BLaER1 (cell line): ENCODE results near the gene NPAS3.

Source experiments
- H3K27ac ChIP-seq: shearing (Covaris generic); formaldehyde crosslinking; 2 replicates; pipeline ENCODE4 v1.8.1; 2022
- H3K27me3 ChIP-seq: shearing (Covaris generic); formaldehyde crosslinking; 2 replicates; pipeline ENCODE4 v1.8.1; 2022
- H3K36me3 ChIP-seq: shearing (Covaris generic); formaldehyde crosslinking; 2 replicates; pipeline ENCODE4 v1.8.1; 2022
- H3K4me1 ChIP-seq: shearing (Covaris generic); formaldehyde crosslinking; 2 replicates; pipeline ENCODE4 v1.8.1; 2022
- H3K4me2 ChIP-seq: shearing (Covaris generic); formaldehyde crosslinking; 2 replicates; pipeline ENCODE4 v1.8.1; 2022
- H3K4me3 ChIP-seq: shearing (Covaris generic); formaldehyde crosslinking; 2 replicates; pipeline ENCODE4 v1.8.1; 2022
- H3K9ac ChIP-seq: shearing (Covaris generic); formaldehyde crosslinking; 2 replicates; pipeline ENCODE4 v1.8.1; 2022
- H3K9me3 ChIP-seq: shearing (Covaris generic); formaldehyde crosslinking; 2 replicates; pipeline ENCODE4 v1.8.1; 2022
- H4K20me1 ChIP-seq: shearing (Covaris generic); formaldehyde crosslinking; 2 replicates; pipeline ENCODE4 v1.8.1; 2022
- Cebpa-rat ChIP-seq: shearing (Covaris generic); IDR thresholded peaks from 2 replicates; pipeline ENCODE4 v1.8.1; 2022

The NPAS3 gene

DNA sequence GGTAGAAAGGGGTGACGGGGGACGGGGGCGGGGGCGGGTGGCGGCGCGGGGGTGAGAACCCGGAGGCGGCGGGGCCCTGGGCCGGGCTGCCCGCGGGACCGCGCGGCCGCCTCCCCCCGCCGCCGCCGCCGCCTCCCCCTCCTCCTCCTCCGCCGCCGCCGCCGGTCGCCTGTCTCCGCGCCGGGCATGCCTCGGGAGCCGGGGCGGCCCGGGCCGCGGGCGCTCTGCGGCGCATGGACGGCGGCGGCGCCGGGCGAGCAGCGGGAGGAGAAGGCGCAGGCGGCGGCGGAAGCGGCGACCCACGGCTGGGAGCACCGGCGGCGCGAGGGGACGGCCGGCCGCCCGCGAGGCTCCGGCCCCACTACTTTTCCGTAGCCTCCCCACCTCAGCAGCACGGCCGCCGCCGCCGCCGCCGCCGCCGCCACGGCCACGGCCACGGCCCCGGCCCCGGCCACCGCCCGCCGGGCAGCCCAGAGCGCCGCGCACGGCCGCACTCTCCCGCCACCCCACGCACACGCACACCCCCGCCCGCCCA is at the start of gene NPAS3:
NPAS3 (plus strand) TSS at position 161 of the 535 bp plus-strand sequence.
- peak within 1 kb of the TSS; percentile 77 for H3K9ac ChIP-seq
- H3K4me1 ChIP-seq: peaks cover 9% of the 10 kb centered on the region
- H3K27ac ChIP-seq: peak within 1 kb of the TSS; percentile 76

DNA sequence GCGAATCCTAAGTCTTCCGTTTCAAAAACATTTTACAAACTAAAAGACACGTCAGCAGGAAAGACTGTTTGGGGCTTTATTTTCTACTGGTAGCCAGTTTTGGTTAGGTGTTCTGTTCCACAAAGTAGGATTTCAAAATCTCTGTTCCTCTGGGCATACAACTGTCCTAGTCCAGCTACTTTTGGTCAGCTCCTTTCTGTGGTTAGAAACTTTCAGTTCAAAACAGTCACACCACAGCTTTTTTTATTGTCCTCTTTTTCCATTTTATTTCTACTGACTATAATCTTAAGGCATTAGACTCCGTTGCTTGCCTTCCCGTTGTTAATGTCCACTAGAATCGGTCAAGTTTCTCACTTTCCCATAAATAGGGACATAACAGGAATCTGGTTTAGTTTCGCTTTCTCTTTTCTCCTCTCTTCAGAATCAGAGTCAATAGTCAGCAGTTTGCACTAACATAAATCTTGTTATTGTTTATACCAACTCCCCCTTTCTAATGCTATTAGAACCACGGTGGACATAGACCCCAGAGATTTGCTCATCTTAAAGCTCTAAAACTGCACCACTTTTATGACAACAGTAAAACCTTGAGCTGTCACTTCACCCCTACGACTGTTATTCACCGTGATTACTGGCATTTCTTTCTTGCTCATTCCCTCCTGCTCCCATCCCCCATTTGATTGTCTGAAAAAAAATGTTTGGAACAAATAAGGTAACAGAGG is 41.5 kb upstream of the NPAS3 start:
- TF ChIP-seq Cebpa-rat: no peak
- no peaks in the 10 kb centered on the region for H3K27me3 ChIP-seq
- H3K36me3 ChIP-seq: no peaks in the 10 kb centered on the region
- no peaks in the 10 kb centered on the region for H4K20me1 ChIP-seq
- H3K4me1 ChIP-seq: no peaks in the 10 kb centered on the region; the same call in 1 of the 2 replicates
- peak overlapping the region; percentile 67 for H3K27ac ChIP-seq
- peak overlapping the region; percentile 55 for H3K4me3 ChIP-seq
- H3K9ac ChIP-seq: peak overlapping the region; percentile 51
- peak overlapping the region; percentile 84 for H3K4me2 ChIP-seq
- no peaks in the 10 kb centered on the region for H3K9me3 ChIP-seq

More for the DNA sequence above, at the start of gene NPAS3:
- H3K4me3 ChIP-seq: peak within 1 kb of the TSS; percentile 71
- H3K36me3 ChIP-seq: no peaks in the 10 kb centered on the region
- TF ChIP-seq Cebpa-rat: no peak
- peak within 1 kb of the TSS; percentile 77 for H3K4me2 ChIP-seq
- H3K27me3 ChIP-seq: peaks cover 78% of the 10 kb centered on the region
- H3K9me3 ChIP-seq: peaks cover 4% of the 10 kb centered on the region
- peaks cover 56% of the 10 kb centered on the region for H4K20me1 ChIP-seq

DNA sequence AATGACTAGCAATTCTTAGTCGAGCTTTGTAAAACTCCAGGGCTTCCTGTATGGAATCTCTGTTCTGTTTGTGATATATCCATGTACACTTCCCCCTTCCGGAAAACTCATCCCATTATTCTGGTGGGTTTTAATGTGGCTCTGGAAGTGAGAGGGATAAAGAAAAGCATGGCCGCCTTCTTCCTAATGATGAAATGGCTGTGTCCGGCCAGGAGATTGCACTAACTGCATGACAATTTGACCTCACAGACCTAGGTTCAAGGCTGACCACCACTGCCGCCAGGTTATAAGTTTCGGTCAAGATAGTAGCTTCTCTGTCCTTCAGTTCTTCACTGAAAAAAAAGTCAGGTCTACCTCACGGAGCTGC is 41.0 kb upstream of the NPAS3 start:
- H3K9ac ChIP-seq: peak overlapping the region; percentile 51; the same call in 1 of the 2 replicates
- H3K4me2 ChIP-seq: peak overlapping the region; percentile 84
- no peaks in the 10 kb centered on the region for H4K20me1 ChIP-seq
- H3K4me3 ChIP-seq: peak overlapping the region; percentile 55
- 0 out of 2 replicates have a peak overlapping the region, but pooled peaks have one; percentile 67 for H3K27ac ChIP-seq
- H3K9me3 ChIP-seq: no peaks in the 10 kb centered on the region
- TF ChIP-seq Cebpa-rat: no peak
- H3K27me3 ChIP-seq: no peaks in the 10 kb centered on the region
- no peaks in the 10 kb centered on the region for H3K36me3 ChIP-seq
- H3K4me1 ChIP-seq: no peaks in the 10 kb centered on the region; the same call in 1 of the 2 replicates

DNA sequence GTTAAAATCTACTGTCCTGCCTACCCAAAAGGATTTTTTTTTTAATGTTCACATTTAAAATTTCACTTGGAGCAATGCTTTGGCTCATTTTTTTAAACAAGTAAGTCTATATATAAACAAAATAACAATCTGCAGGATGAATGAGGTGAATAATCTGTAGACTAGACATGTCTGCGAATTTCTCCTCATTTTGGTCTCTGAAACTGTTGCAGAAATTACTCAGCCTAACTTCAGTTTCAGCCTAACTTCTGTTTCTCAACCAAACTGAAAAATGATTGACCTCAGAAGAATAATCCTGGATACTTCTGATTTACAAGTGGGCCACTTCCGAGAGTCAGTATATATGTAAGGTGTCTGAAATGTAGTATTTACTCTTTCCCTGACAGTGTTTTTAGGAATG is 39.8 kb upstream of the NPAS3 start:
- Histone ChIP-seq H3K36me3 (no peaks in the 10 kb centered on the region), H3K4me1 (no peaks in the 10 kb centered on the region; the same call in 1 of the 2 replicates), H4K20me1 (no peaks in the 10 kb centered on the region), H3K9ac (no peak overlapping the region), H3K4me3 (no peak overlapping the region), H3K27me3 (no peaks in the 10 kb centered on the region), H3K9me3 (no peaks in the 10 kb centered on the region), H3K27ac (no peak overlapping the region), H3K4me2 (no peak overlapping the region)
- no peak for TF ChIP-seq Cebpa-rat

DNA sequence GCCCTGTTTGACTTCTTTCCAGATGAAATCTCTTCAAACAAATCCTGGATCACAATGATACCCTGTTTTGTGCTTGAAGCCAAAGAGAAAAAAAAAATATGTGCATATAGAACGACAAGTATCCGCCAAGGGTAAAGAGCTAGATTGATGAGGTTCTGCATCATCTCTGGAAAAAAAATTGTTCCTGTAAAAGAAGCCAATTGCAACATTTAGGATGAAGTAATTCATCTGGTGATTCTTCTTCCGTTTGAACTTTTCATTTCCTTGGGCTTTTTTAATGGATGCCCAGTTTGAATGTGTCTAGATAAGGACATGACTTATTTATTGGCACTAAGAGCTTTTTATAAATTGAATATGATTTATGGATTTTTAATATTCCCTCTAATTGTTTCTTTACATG is 38.1 kb upstream of the NPAS3 start:
- TF ChIP-seq Cebpa-rat: no peak
- Histone ChIP-seq H4K20me1 (no peaks in the 10 kb centered on the region), H3K4me3 (no peak overlapping the region), H3K9ac (no peak overlapping the region), H3K36me3 (no peaks in the 10 kb centered on the region), H3K27me3 (no peaks in the 10 kb centered on the region), H3K4me2 (no peak overlapping the region), H3K9me3 (no peaks in the 10 kb centered on the region), H3K4me1 (no peaks in the 10 kb centered on the region; the same call in 1 of the 2 replicates), H3K27ac (no peak overlapping the region)

DNA sequence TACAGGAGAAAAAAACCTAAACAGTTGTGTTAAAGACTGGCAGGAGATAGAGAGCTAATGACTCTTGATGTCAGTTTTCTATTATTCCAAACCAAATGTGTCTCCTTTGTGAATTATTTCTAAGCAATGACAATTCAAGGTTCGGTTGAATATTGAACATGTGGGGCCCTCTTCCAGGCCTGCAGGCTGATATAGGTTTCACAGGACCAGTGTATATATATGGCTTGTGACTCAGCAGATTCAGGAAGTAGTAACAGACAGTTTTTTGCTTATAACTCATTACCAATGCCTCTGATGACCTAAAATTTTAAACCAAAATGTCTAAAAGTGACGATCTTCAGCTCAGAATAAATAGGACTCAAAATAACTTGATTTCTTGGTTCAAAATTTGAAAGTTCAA is 33.7 kb upstream of the NPAS3 start:
- Histone ChIP-seq H3K36me3 (no peaks in the 10 kb centered on the region), H3K4me3 (no peak overlapping the region), H4K20me1 (no peaks in the 10 kb centered on the region)

DNA sequence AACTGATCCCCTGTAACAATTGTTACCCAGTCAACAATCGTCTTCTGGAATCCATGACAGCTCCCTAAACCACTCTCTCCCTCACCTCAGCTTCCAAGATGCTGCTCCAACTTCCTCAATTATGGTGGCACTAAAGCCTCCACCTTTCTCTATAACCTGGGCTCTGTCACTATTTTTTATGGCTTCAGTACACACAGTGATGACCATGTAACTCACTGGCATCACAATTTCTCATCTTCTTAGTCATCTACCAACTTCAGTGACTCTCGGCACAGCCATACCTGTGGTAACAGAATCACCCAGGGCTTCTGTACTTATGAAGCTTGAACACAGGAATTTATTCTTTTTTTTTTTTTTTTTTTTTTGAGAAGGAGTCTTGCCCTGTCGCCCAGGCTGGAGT is 32.0 kb upstream of the NPAS3 start:
- H3K27me3 ChIP-seq: no peaks in the 10 kb centered on the region
- TF ChIP-seq Cebpa-rat: no peak

More for the DNA sequence above, 33.7 kb upstream of the NPAS3 start:
- Histone ChIP-seq H3K4me2 (no peak overlapping the region), H3K27me3 (no peaks in the 10 kb centered on the region), H3K4me1 (no peaks in the 10 kb centered on the region), H3K9ac (no peak overlapping the region), H3K27ac (no peak overlapping the region), H3K9me3 (no peaks in the 10 kb centered on the region)
- TF ChIP-seq Cebpa-rat: no peak

DNA sequence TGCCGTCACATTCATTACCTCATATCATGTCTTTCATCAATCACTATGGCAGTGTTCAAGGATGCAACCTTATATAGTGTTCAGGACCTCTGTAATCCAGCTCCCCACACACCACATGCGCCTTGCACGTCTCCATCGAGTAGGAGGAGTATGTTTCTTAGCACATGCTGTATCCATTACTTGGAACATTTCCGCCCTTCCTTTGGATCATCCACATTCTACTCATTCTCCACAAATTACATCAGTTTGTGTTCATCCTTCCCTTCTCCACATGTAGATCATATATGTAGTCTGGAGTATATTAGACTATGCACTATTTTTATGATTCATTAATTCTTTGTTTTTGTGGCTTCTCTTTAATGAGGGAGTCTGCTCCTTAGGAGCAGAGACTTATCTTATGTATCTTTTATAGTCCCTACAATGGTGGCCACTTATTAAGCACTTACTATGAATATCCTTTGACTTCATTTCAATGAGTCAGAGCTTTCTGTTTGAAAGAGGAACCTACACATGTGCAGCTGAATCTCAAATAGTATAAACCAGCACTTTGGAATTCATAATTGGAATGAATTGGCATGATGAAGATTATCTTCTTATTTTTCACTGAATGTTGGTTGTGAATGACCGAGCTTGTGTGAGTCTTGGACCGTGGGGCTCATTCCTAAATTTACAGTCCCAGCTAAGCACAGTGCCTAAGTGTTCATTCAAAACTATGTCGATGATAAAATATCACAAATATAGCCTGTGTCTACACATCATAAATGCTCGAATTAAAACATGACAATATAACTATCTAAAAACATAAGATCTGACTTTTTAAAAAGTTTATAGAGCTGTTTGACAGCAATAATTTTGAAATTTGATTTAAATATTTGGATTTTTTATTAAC is 30.2 kb upstream of the NPAS3 start:
- Histone ChIP-seq H3K27me3 (no peaks in the 10 kb centered on the region), H4K20me1 (no peaks in the 10 kb centered on the region), H3K9ac (no peak overlapping the region), H3K4me2 (no peak overlapping the region), H3K4me3 (no peak overlapping the region), H3K36me3 (no peaks in the 10 kb centered on the region), H3K4me1 (no peaks in the 10 kb centered on the region), H3K9me3 (no peaks in the 10 kb centered on the region), H3K27ac (no peak overlapping the region)
- no peak for TF ChIP-seq Cebpa-rat

More for the DNA sequence above, 32.0 kb upstream of the NPAS3 start:
- no peaks in the 10 kb centered on the region for H3K36me3 ChIP-seq
- H3K27ac ChIP-seq: no peak overlapping the region
- H4K20me1 ChIP-seq: no peaks in the 10 kb centered on the region
- no peaks in the 10 kb centered on the region for H3K9me3 ChIP-seq
- H3K4me3 ChIP-seq: no peak overlapping the region
- H3K4me2 ChIP-seq: no peak overlapping the region
- H3K9ac ChIP-seq: no peak overlapping the region
- no peaks in the 10 kb centered on the region for H3K4me1 ChIP-seq

DNA sequence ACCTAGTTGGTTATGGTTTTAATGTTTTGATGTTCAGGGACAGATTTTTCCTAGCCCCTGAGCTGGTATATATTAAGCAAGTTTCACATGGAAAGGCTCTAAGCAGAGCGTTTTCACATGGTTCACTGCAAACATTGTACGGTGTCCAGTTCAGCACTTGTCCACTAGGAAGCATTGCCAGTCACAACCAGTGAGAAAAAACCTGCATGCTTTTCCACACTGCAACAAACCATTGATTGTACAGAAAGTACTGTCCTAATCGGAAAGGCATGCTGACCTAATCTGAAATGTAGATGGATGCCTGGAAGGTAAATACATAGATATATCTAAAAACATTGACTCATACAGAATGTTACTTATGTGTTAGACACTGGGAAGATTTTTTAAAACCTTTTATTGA is 25.0 kb upstream of the NPAS3 start:
- H3K9me3 ChIP-seq: no peaks in the 10 kb centered on the region
- H3K4me3 ChIP-seq: no peak overlapping the region
- H3K4me1 ChIP-seq: no peaks in the 10 kb centered on the region
- no peak overlapping the region for H3K4me2 ChIP-seq
- H3K36me3 ChIP-seq: no peaks in the 10 kb centered on the region
- no peak for TF ChIP-seq Cebpa-rat
- H3K9ac ChIP-seq: no peak overlapping the region
- H3K27me3 ChIP-seq: no peaks in the 10 kb centered on the region
- H3K27ac ChIP-seq: no peak overlapping the region
- H4K20me1 ChIP-seq: no peaks in the 10 kb centered on the region

DNA sequence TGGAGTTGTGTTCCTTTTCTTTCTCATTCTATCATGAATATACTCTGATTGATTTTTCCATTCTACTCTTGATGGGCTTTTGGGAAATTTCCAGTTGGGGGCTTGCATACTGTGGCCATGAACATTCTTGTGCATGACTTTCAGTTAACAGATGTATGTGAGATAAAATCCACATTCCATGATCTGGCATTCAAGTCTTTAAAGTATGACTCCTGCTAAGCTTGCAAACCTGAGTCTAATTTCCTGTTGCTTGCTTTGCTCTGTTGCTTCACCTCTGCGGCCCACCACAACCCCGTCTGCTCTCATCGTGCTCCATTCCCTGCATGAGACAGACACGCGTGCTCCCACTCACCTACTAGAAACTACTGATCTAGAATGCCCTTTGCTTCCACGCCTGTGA is 24.3 kb upstream of the NPAS3 start:
- H3K36me3 ChIP-seq: no peaks in the 10 kb centered on the region
- no peaks in the 10 kb centered on the region for H4K20me1 ChIP-seq
- no peaks in the 10 kb centered on the region for H3K9me3 ChIP-seq
- no peak for TF ChIP-seq Cebpa-rat
- H3K27me3 ChIP-seq: no peaks in the 10 kb centered on the region
- no peak overlapping the region for H3K4me2 ChIP-seq
- no peak overlapping the region for H3K9ac ChIP-seq
- H3K4me3 ChIP-seq: no peak overlapping the region
- H3K27ac ChIP-seq: no peak overlapping the region
- H3K4me1 ChIP-seq: no peaks in the 10 kb centered on the region
